DND-41 (cell line): ENCODE measurements around the gene ANKRD53.

Source experiments
- CTCF ChIP-seq: IDR thresholded peaks from 2 replicates; pipeline ENCODE4 v1.5.1; 2012; ENCODE audit warnings: borderline replicate concordance, low read length, moderate library complexity, mild to moderate bottlenecking; ENCODE audit not compliant: poor library complexity, severe bottlenecking; ENCODE audit errors: extremely low read depth
- EZH2 ChIP-seq: IDR thresholded peaks from 3 replicates; pipeline ENCODE4 v1.6.1; 2012; ENCODE audit warnings: borderline replicate concordance, low read depth, mild to moderate bottlenecking, moderate library complexity, low read length, inconsistent platforms; ENCODE audit not compliant: severe bottlenecking

- TF ChIP-seq CTCF (no peak), EZH2 (no peak)
Observed at GRCh38 chr2:70960833-70961647, 17.4 kb upstream of the ANKRD53 start.
